HG02943 (cell line): ENCODE results near the gene DDX60.
"Not testable (repeated sequence)": the region's sequence is repeated elsewhere in the genome, so short reads cannot be mapped to it uniquely, and the experiment has no call there.

Experiments
- ATAC-seq: cut with Tn5 transposase; IDR thresholded peaks from one replicate; pipeline ENCODE4 v1.9.1; 2021; ENCODE audit warnings: mild to moderate bottlenecking, low read depth, moderate library complexity; ENCODE audit not compliant: unreplicated experiment

Gene DDX60

DNA sequence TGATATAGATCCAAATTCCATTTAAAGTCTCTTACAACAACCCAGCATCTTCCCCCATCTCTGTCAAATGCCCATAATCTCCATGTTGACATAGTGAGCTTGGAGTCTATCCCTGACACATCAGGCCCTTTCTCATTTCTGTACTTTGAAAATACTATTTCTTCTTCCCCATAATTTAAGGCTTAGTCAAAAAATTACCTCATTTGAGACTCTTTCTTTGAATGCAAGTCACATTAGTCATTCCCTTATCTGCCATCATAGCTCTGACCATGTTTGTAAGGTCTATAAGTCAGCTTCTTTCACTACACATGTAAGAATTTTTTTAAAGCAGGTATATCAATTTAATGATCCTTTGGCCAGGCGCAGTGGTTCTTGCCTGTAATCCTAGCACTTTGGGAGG is 99.9 kb downstream of the DDX60 start:
- ATAC-seq = no peak

DNA sequence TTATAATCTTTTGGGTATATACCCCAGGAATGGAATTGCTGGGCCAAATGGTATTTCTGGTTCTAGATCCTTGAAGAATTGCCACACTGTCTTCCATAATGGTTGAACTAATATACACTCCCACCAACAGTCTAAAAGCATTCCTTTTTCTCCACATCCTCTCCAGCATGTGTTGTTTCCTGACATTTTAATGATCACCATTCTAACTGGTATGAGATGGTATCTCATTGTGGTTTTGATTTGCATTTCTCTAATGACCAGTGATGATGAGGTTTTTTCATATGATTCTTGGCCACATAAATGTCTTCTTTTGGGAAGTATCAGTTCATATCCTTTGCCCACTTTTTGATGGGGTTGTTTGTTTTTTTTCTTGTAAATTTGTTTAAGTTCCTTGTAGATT is 105.0 kb downstream of the DDX60 start:
- ATAC-seq = not testable (repeated sequence)

DNA sequence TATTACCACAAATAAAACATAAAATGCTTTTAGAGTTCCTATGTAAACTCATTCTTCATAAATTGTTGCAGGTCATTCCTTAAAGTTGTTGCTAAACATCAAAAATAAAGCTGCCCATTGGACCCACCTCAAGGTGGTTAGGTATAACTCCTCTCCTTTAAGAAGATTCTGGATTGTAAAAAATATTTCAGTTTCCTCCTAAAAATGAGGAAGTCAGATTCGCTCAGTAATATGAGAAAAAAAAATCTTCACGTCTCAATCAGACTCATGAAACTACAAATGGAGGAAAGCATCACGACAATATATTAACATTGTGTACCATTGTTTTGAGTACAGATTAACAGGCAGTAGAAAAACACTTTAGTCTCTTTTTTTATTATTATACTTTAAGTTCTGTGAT is 105.9 kb downstream of the DDX60 start:
- no peak for ATAC-seq

DNA sequence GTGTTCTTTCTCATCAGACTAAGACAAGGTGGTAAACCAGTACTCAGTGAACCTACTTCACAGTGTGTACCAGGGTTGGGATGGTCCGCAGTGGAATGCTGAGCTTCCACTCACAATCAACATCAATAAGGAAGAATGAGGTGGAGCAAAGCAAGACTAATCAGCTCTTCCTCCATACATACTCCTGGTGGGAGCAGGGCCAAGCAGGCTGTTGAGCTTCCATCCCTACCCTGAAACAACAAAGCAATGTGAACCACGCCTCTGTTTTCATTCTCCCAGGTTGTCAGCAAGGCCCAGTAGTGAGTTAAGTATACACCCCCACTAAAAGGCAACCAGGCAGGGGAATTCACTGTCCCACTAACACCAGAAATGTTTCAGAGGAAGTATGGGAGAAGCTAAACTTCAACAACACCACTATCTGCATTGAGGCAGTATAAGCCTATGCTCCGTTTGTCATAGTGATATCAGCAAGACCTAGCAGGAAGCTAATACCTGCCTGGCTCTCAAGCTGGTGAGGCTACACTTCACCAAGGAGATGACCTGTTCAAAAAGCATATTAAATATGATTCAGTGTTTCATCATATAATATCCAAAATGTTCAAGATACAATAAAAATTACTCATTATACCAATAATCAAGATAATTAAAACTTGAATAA is 109.5 kb downstream of the DDX60 start:
- no peak for ATAC-seq

DNA sequence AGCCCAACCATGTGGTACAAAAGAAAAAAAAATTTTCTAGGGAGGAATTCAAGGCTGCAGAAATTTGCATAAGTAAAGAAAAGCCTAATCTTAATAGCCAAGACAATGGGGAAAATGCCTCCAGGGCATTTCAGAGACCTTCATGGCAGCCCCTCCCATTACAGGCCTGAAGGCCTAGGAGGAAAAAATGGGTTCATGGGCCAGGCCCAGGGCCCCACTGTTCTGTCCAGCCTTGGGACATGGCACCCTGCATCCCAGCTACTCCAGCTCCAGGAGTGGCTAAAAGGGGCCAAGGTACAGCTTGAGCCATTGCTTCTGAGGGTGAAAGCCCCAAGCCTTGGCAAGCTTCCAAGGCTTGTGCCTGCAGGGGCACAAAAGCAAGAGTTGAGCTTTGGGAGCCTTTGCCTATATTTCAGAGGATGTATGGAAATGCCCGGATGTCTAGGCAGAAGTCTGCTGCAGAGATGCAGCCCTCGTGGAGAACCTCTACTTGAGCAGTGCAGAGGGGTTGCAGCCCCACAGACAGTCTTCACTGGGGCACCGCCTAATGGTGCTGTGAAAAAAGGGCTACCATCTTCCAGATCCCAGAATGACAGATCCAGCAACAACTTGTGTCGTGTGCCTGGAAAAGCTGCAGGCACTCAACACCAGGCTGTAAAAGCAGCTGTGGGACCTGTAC is 115.2 kb downstream of the DDX60 start:
- no peak for ATAC-seq

DNA sequence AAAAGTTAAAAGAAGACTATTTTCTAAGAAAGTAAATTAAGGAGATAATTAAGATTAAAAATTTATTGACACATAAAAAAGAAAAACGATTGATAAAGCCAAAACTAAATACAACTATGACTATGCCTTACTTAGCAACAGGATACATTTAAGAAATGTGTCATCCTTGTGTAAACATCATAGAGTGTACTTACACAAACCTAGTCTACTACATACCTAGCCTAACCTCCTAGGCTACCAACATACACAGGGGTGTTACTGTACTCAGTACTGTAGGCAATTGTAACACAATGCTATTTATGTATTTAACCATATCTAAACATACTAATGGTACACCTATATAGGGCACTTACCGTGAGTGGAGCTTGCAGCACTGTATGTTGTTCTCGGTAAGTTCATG is 117.9 kb downstream of the DDX60 start:
- no peak for ATAC-seq

DNA sequence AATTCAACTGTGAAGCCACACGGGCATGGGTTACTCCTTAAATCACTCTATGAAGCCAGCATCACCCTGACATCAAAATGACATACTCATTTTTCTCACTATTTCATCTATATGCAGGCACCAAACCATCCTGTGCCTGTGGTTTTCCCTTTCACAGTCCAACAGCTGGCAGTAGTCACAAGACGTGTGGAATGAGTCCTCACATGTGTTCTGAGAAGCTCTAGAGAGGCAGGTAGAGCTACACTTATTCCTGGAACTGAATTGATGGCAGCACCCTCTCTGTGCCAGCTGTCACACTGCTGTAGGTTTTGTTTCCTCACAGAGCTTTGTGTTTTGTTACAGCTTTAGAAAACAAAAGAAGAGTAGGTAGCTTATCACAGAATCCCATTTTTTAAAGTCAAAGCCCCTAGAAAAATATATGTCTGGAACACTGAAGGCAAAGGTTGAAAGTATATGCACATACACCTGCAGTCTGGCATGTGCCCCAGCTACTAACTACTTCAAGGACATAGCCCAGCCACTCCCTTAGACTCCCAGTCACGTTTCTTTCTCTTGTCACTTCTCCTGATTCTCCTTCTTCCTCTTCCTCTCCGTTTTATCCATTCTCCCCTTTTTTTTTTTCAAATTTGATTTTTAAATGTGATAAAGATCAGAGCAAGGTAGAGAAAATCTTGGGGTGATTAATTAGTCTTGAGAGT is 119.1 kb downstream of the DDX60 start:
- ATAC-seq = no peak

DNA sequence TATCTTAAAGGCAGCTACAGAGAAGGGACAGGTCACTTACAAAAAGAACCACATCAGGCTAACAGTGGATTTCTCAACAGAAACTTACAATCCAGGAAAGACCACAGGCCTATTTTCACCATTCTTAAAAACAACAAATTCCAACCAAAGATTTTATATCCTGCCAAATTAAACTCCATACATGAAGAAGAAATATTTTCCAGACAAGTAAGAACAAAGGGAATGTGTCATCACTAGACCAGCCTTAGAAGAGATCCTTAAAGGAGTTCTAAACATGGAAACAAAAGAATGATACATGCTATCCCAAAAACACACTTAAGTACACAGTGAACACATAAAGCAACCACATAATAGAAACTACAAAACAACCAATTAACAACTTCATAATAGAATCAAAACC is 120.6 kb downstream of the DDX60 start:
- ATAC-seq = no peak

DNA sequence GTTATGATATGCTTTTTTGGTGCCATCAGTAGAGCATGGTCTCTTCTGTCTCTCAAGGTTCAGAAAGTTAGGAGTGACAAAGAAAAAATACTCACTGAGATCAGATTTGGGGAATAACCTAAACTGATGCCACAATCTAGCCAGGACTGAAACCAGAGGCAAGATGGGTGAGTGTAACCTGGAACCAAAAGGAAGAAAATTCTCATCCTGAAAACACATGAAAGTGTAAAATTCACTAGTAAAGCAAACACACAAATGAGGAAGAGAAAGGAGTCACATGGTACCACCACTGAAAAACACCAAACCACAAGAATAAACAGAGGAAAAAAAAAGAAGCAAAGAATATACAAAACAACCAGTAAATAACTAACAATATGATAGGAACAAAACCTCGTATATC is 129.8 kb downstream of the DDX60 start:
- no peak for ATAC-seq

DNA sequence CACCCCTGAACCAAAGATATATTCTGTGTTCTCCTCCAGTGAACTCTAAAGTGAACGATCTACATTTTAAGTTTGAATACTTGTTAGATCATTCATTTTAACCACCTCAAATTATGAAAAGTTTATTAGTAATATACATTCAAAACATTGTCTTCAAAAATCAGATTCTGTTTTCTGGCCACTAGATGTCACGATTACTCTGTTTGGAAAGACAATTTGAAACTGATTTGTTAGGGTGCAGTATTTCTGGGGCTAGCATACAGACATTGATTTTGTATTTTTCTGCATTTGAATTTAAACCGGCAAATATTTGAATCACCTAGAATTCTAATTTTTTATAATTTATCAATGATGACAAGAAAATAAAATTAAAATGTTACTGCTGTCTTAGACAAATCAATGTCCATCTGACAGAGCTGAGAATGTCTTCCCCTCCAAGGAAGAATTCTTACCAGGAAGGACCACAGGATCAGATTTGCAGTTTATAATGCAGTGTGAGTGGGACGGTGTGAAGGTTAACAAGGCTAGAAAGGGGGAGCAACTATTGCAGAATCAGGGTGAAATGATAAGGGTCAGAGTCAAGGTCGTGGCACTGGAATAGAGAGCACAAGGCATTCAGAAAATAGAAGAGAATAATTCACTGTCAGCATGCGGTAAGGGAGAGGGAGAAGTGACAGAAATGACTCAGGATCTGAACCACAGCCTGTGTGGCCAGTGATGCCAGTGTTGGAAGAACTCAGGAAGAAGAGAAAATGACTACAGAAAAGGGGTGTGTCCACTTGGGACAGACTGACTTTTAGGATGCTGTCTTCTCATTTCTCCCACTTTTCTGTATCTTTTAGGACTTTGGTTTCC is 134.6 kb downstream of the DDX60 start:
- no peak for ATAC-seq

DNA sequence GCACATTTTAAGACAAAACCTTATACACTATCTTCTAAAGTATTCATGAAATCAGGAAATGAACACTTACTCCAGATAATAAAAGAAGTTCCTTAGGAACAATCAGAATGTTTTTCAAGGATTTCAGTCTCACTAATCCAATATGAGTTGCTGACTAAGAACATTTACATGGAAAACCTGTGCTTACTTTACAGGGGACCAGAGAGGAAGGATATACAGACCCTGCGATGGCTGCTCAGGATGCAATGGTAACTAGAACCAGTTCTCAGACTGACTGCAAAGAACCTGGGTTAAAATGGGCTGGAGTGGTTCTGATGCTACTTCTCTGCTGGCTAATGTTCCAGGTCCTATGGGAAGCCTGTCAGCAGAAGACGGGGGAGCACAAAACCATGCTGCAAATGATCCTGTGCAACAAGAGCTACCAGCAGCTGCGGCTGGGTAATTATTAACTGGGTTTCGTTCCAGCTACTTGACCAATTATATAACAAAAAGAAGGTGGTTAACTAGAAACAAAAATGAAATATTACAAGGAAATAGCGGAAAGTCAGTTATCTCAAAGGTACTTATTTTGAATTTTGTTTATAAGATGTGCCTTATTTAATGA is 140.9 kb downstream of the DDX60 start:
- no peak for ATAC-seq

DNA sequence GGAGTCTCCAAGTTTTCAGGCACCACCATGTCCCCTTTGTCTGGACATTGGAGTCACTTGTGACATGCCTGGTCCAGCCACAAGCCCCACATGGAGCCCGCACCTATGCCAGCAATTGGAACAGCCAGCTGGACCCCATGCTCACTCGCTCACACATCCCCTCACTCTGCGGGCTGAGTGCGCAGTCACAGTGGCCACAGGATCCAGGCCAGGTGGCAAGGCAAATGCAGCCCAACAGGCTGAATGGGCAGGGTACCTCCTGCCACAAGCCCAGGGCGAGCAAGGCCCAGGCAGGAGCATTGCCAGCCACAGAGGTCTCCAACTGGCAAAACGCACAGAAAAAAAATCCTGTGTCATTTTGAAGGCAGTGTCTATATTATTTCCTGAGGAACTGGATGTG is 144.2 kb downstream of the DDX60 start:
- no peak for ATAC-seq

DNA sequence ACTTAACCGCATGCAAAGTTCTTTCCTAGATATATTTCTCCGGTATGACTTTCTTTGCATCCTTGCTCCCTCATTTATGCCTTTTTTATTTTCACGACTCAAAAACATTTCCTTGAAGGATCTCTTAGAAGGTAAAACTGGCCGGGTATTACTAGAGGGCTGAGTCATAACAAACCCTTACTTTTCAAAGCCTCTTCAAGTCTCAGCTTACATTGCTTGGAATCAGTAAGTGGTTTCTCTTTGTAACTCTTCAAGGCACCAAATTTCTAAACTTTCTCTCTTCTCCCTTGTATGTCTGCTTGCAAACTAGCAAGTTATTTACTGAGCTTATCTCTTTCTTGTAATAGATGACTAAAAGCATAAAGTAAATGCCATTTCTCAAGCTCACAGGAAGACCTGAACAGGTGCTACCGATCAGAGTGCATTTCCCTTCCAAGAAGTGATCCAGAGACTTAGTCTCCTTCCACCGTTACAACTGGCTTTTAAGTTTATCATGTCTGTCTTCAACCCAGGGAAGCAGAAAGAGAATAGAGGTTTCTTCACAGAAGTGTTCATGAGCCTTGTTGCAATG is 150.8 kb downstream of the DDX60 start:
- ATAC-seq = no peak
